Mesodermal cell (in vitro differentiated cells): ENCODE data around the gene SHC2.
"Not testable (repeated sequence)": the region's sequence is repeated elsewhere in the genome, so short reads cannot be mapped to it uniquely, and the experiment has no call there.

ENCODE experiments used
- H3K27ac ChIP-seq: 2 replicates; pipeline ENCODE4 v1.7.0; 2013; ENCODE audit warnings: mild to moderate bottlenecking, low read depth, low read length, moderate library complexity; ENCODE audit not compliant: severe bottlenecking
- H3K36me3 ChIP-seq: 2 replicates; pipeline ENCODE4 v1.7.1; 2013; ENCODE audit warnings: mild to moderate bottlenecking, low read length, moderate library complexity; ENCODE audit not compliant: control insufficient read depth, insufficient read depth
- H3K4me1 ChIP-seq: one replicate; pipeline ENCODE4 v1.7.1; 2013; ENCODE audit warnings: mild to moderate bottlenecking, low read length; ENCODE audit not compliant: insufficient read depth, control insufficient read depth, poor library complexity, severe bottlenecking
- H3K4me3 ChIP-seq: 2 replicates; pipeline ENCODE4 v1.7.0; 2013; ENCODE audit warnings: low read length, control low read depth, mild to moderate bottlenecking; ENCODE audit not compliant: insufficient read depth, poor library complexity, severe bottlenecking; ENCODE audit errors: extremely low read depth
- H3K9me3 ChIP-seq: 2 replicates; pipeline ENCODE4 v1.7.1; 2013; ENCODE audit warnings: mild to moderate bottlenecking, low read length, moderate library complexity; ENCODE audit not compliant: control insufficient read depth
- WGBS, 2 experiments: methylation state at CpG; one replicate each; pipeline ENCODE4 v1.1.5; 2013; ENCODE audit warnings: missing lambda C conversion rate in 2 of 2; ENCODE audit not compliant: insufficient coverage in 2 of 2; 5-methylcytosine and 5-hydroxymethylcytosine counted together

SHC2 gene

GRCh38 chr19:455031-455705 is 5.7 kb downstream of the SHC2 start:
- H3K4me1 ChIP-seq: no peaks in the 10 kb centered on the region
- H3K4me3 ChIP-seq: no peak overlapping the region
- WGBS, 2 experiments: 95% methylated on average over 35 to 36 of the region's 39 CpGs
- peaks cover 25% of the 10 kb centered on the region for H3K36me3 ChIP-seq
- no peaks in the 10 kb centered on the region for H3K9me3 ChIP-seq
- no peak overlapping the region for H3K27ac ChIP-seq

GRCh38 chr19:453606-454005 is 7.2 kb downstream of the SHC2 start:
- 93 to 97% methylated on average over 22 of the region's 22 CpGs for WGBS, 2 experiments
- no peaks in the 10 kb centered on the region for H3K9me3 ChIP-seq
- H3K27ac ChIP-seq: no peak overlapping the region

GRCh38 chr19:452829-453228 is 8.0 kb downstream of the SHC2 start:
- Histone ChIP-seq H3K4me1 (no peaks in the 10 kb centered on the region), H3K27ac (no peak overlapping the region), H3K9me3 (no peaks in the 10 kb centered on the region), H3K4me3 (no peak overlapping the region), H3K36me3 (peaks cover 25% of the 10 kb centered on the region)
- WGBS, 2 experiments: 93 to 94% methylated on average over 15 to 16 of the region's 16 CpGs

More at GRCh38 chr19:453606-454005, 7.2 kb downstream of the SHC2 start:
- Histone ChIP-seq H3K4me3 (no peak overlapping the region), H3K4me1 (no peaks in the 10 kb centered on the region), H3K36me3 (peaks cover 25% of the 10 kb centered on the region)

GRCh38 chr19:450912-451481 is 9.8 kb downstream of the SHC2 start:
- not testable (repeated sequence) for H3K27ac ChIP-seq, H3K4me3 ChIP-seq, H3K4me1 ChIP-seq, H3K9me3 ChIP-seq
- peaks cover 32% of the 10 kb centered on the region for H3K36me3 ChIP-seq
- WGBS, 2 experiments: 91 to 94% methylated on average over 33 of the region's 33 CpGs

- H3K4me3 ChIP-seq: no peak overlapping the region
- 92 to 97% methylated on average over 11 to 20 of the region's 20 CpGs for WGBS, 2 experiments
- peaks cover 24% of the 10 kb centered on the region for H3K36me3 ChIP-seq
- peaks cover 3% of the 10 kb centered on the region for H3K4me1 ChIP-seq
- no peak overlapping the region for H3K27ac ChIP-seq
- H3K9me3 ChIP-seq: no peaks in the 10 kb centered on the region
Observed at GRCh38 chr19:449916-450315, 10.9 kb downstream of the SHC2 start.

GRCh38 chr19:447816-448560 is 12.8 kb downstream of the SHC2 start:
- 91 to 92% methylated on average over 29 to 31 of the region's 31 CpGs for WGBS, 2 experiments
- Histone ChIP-seq H3K36me3 (peaks cover 17% of the 10 kb centered on the region), H3K27ac (no peak overlapping the region), H3K9me3 (no peaks in the 10 kb centered on the region), H3K4me1 (peaks cover 3% of the 10 kb centered on the region), H3K4me3 (no peak overlapping the region)

GRCh38 chr19:447064-447426 is 13.8 kb downstream of the SHC2 start:
- 97 to 98% methylated on average over 19 to 24 of the region's 24 CpGs for WGBS, 2 experiments
- Histone ChIP-seq H3K27ac (no peak overlapping the region), H3K9me3 (no peaks in the 10 kb centered on the region), H3K4me1 (peaks cover 3% of the 10 kb centered on the region), H3K4me3 (no peak overlapping the region), H3K36me3 (peaks cover 12% of the 10 kb centered on the region)

- H3K36me3 ChIP-seq: peaks cover 7% of the 10 kb centered on the region
Observed at GRCh38 chr19:444677-445210, 16.1 kb downstream of the SHC2 start.

GRCh38 chr19:443005-443404 is 17.8 kb downstream of the SHC2 start:
- H3K36me3 ChIP-seq: peaks cover 7% of the 10 kb centered on the region
- no peak overlapping the region for H3K27ac ChIP-seq
- 79 to 83% methylated on average over 2 of the region's 2 CpGs for WGBS, 2 experiments
- no peaks in the 10 kb centered on the region for H3K9me3 ChIP-seq
- peaks cover 3% of the 10 kb centered on the region for H3K4me1 ChIP-seq
- H3K4me3 ChIP-seq: no peak overlapping the region

More at GRCh38 chr19:444677-445210, 16.1 kb downstream of the SHC2 start:
- no peak overlapping the region for H3K27ac ChIP-seq
- no peak overlapping the region for H3K4me3 ChIP-seq
- peaks cover 3% of the 10 kb centered on the region for H3K4me1 ChIP-seq
- H3K9me3 ChIP-seq: no peaks in the 10 kb centered on the region
- WGBS, 2 experiments: 92 to 94% methylated on average over 25 to 26 of the region's 26 CpGs

- no peak overlapping the region for H3K27ac ChIP-seq
- H3K9me3 ChIP-seq: no peaks in the 10 kb centered on the region
- 91 to 100% methylated on average over 1 of the region's 2 CpGs for WGBS, 2 experiments
- H3K36me3 ChIP-seq: peaks cover 7% of the 10 kb centered on the region
- peaks cover 3% of the 10 kb centered on the region for H3K4me1 ChIP-seq
- no peak overlapping the region for H3K4me3 ChIP-seq
Observed at GRCh38 chr19:442085-442484, 18.7 kb downstream of the SHC2 start.
